Stimulated activated naive CD8-positive, alpha-beta T cell treated with anti-CD3 and anti-CD28 coated beads, Interleukin-15, Interleukin-2, amounts not matched to agents 100 U/mL and 50 U/mL, for 24 hours (primary cell): ENCODE data around the gene TNNI3.
"Not testable (repeated sequence)": the region's sequence is repeated elsewhere in the genome, so short reads cannot be mapped to it uniquely, and the experiment has no call there.

Experiments used
- ATAC-seq: fragments of 150-1000 bp; cut with Tn5 transposase; one replicate; pipeline ENCODE4 v1.10.0; 2021
- DNase-seq: peaks from one replicate; pipeline ENCODE4 v3.0.0; 2021

TNNI3 gene

GRCh38 chr19:55113570-55114039 is 43.9 kb downstream of the TNNI3 start:
- ATAC-seq (no peak), DNase-seq (no peak)

- DNase-seq (no peak), ATAC-seq (no peak)
These were observed 44.6 kb downstream of the TNNI3 start for GRCh38 chr19:55112777-55113569.

GRCh38 chr19:55112246-55112776 is 45.2 kb downstream of the TNNI3 start:
- DNase-seq = no peak

GRCh38 chr19:55111238-55111831 is 46.2 kb downstream of the TNNI3 start:
- ATAC-seq (no peak), DNase-seq (no peak)

More at GRCh38 chr19:55112246-55112776, 45.2 kb downstream of the TNNI3 start:
- no peak for ATAC-seq

- ATAC-seq = no peak
- no peak for DNase-seq
These were observed 47.8 kb downstream of the TNNI3 start for GRCh38 chr19:55109527-55110291.

DNA sequence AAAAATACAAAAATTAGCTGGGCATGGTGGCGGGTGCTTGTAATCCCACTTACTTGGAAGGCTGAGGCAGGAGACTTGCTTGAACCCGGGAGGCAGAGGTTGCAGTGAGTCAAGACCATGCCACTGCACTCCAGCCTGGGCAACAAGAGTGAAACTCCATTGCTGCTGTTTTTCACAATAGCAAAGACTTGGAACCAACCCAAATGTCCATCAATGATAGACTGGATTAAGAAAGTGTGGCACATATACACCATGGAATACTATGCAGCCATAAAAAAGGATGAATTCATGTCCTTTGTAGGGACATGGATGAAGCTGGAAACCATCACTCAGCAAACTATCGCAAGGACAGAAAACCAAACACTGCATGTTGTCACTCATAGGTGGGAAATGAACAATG is 50.3 kb downstream of the TNNI3 start:
- not testable (repeated sequence) for ATAC-seq, DNase-seq

GRCh38 chr19:55106591-55106990 is 50.9 kb downstream of the TNNI3 start:
- DNase-seq (no peak), ATAC-seq (no peak)

- no peak for ATAC-seq
- DNase-seq = no peak
These were observed 52.3 kb downstream of the TNNI3 start for GRCh38 chr19:55105237-55105636.

DNA sequence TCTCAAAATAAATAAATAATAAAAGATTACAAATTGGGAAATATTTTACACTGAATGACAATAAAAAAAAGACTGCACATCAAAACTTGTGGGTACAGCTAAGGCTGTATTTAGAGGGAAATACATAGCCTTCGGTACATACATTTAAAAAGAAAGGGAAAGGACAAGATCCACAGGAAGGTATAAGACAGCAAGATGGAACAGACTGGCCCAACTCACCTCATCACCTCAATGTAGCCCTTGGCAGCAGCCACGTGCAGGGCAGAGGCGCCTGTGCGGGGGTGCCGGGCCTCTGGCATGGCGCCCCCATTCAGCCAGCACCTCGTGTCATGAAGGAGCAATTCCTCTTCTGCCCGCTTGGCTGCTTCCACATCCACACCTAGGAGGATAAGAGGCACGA is 54.3 kb downstream of the TNNI3 start:
- no peak for ATAC-seq
- no peak for DNase-seq
